ENCODE measurements around the gene TIAM2.
"Not testable (repeated sequence)": the region's sequence is repeated elsewhere in the genome, so short reads cannot be mapped to it uniquely, and the experiment has no call there.

TIAM2 gene

DNA sequence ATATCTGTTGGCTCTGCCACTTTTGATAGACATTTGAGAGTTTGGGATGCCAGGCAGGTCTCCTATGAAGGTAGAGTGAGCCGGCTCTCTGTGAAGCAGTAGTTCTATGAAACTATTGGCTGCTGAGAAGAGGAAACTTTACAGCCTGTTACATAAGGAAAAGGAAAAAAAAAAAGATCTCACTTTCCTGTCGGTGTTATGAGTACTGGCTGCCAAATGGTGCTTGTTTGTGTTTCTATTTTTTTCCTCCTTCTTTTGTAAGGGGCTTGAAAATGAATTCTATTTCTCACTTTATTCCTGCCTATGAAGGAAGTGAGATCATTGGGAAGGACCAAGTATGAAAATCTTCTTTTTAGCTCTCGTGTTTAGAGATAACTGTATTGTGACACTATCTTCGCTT, 195.6 kb downstream of the TIAM2 start:
- no peak for DNase-seq (ENCODE audit: low read depth, low spot score)

- DNase-seq (ENCODE audit: low read depth, low spot score), result no peak
These were observed 198.4 kb downstream of the TIAM2 start for GRCh38 chr6:155193526-155193925.

- no peak for DNase-seq (ENCODE audit: low read depth, low spot score)
These were observed 199.3 kb downstream of the TIAM2 start for GRCh38 chr6:155194399-155194798.

DNA sequence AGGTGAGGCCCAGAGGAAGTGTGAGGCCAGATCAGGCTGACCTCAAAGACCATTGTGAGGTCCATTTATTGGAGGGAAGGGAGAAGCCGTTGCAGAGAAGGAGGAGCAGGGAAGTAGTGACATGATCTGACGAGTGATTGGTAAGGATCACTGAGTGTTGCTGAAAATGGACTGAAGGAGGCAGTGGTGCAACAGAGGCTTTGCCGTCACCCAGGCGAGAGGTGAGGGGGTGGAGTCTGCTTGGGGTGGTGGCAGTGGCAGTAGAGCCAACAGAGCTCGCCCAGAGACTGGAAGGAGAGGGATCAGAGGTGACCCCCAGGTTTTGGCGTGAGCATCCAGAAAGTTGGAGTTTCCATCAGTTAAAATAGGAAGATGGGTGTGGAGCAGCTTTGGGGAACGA, 200.8 kb downstream of the TIAM2 start:
- no peak for DNase-seq (ENCODE audit: low read depth, low spot score)

DNA sequence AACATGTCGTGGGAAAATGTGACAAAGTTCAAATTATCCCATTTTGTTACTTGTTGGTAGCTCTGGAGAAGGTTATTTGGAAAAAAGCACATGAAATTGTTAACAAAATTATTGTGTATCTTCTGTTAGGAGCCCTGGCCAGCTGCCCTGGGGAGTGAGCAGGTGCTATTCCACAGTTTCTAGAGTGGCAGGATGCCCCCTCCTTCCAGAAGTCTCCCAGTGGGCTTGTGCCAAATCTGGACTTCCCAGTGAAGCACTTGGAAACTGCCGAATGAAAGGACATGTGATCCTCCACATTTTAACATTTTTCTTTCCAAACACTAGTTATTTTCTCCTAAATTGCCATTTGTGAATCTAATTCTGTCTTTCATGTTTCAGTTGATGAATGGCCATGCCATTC, 201.8 kb downstream of the TIAM2 start:
- no peak for DNase-seq (ENCODE audit: low read depth, low spot score)

- no peak for DNase-seq (ENCODE audit: low read depth, low spot score)
These were observed 202.8 kb downstream of the TIAM2 start for GRCh38 chr6:155197932-155198331.

- DNase-seq (ENCODE audit: low read depth, low spot score), result no peak
These were observed 204.9 kb downstream of the TIAM2 start for GRCh38 chr6:155200012-155200411.

- no peak for DNase-seq (ENCODE audit: low read depth, low spot score)
These were observed 206.5 kb downstream of the TIAM2 start for GRCh38 chr6:155201461-155202226.

DNA sequence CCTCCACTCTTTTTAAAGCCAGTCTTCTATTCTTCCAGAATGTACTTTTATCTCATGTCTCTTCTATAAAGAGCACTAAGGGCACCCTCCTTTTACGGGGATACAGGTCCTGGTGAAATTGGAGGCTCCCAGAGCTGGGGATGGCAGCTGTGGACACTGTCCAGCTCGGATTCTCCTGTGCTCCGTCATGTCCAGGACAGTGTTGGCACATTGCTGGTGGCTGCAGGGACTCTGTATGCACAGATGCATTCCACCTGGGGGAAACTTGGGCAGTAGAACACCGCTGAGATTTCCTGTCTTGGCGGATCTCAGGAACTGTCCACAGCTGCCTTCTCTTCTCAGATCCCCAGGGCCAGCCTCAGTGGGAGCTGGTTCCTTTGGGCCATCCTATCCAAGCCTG, 212.1 kb downstream of the TIAM2 start:
- DNase-seq (ENCODE audit: low read depth, low spot score), result no peak

DNA sequence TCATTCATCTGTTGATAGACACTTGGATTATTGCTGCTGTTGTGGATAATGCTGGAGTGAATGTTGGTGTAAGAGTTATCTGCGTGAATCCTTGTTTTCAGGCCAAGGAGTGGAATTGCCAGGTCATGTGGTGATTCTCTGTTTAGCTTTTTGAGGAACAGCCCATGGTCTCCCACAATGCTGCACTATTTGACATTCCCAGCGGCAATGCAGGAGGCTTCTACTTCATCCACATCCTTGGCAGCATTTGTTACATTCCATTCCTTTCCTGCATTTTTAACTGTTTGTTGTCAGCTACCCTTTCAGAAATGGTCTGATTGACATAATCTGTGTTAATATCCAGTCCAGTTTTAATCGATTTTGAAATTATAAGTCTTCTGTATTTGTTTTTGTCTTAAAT, 217.0 kb downstream of the TIAM2 start:
- no peak for DNase-seq (ENCODE audit: low read depth, low spot score)

DNA sequence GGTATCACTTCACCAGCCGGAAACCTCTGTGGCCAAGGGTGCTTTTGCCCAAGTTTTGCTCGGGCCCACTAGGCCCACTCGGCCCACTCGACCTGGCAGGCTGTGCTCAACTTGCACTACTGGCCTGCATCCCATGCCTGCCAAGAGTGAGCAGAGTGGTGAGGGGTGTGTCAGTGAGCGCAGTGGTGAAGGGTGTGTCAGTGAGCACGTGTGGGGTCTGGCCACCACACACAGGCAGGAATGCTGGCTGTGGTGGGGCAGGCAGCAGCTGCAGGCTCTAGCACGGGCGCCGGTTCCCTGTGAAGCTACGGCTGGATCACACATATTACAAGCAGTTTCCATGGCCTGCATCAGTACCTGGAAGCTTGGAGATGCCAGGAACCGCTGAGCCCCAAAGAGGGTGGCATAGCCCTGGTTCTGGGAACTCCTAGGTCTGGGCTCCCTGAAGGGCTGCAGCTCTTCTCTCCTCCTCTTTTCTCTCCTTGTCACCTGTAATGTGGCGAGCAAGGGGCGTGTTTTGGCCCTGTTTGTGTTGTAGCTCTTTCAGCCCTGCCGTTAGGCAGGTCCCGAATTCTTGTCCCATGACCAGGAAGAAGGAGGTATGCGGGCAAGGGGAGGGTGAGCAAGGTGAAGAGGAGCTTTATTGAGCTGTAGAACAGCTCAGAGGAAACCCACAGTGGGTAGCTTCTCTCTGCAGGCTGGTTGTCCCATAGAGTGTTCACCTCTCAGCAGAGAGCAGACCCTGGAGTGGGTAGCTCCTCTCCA, 217.7 kb downstream of the TIAM2 start:
- no peak for DNase-seq (ENCODE audit: low read depth, low spot score)

DNA sequence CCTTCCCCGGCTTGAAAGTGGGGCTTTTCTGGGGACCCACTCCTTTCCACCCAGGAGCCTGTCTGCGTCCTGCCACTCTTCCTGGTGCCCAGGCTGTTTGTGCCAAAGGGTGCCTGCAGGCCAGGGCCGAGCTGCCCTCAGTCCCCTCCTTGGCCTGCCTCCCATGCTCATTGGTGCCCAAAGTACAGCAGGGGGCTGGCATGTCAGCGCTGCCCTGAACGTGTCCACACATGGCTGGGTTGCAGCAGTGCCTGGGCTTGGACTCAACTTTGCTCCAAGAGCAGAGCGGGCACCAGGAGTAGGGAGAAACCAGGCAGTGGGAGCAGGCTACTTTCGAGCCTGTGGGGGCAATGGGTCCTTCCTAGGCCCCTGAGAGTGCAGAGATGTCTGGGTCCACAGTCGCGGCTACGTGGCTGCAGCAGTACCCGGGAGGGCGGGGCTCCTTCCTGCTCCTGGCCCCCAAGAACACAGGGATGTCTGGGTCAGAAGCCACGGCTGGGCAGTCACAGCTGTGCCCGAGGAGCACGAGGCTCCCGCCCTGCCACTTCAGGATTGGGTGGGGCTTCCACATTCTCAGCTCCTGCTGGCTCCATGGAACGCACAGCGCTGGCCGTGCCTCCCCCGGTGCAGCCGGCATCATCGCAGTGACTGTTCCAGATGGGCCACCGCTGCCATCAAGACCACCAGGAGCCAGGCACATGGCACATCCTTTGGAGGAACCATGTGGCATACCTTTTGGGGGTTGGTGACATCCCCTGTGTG, 218.7 kb downstream of the TIAM2 start:
- no peak for DNase-seq (ENCODE audit: low read depth, low spot score)

- no peak for DNase-seq (ENCODE audit: low read depth, low spot score)
These were observed 220.8 kb downstream of the TIAM2 start for GRCh38 chr6:155215906-155216305.

DNA sequence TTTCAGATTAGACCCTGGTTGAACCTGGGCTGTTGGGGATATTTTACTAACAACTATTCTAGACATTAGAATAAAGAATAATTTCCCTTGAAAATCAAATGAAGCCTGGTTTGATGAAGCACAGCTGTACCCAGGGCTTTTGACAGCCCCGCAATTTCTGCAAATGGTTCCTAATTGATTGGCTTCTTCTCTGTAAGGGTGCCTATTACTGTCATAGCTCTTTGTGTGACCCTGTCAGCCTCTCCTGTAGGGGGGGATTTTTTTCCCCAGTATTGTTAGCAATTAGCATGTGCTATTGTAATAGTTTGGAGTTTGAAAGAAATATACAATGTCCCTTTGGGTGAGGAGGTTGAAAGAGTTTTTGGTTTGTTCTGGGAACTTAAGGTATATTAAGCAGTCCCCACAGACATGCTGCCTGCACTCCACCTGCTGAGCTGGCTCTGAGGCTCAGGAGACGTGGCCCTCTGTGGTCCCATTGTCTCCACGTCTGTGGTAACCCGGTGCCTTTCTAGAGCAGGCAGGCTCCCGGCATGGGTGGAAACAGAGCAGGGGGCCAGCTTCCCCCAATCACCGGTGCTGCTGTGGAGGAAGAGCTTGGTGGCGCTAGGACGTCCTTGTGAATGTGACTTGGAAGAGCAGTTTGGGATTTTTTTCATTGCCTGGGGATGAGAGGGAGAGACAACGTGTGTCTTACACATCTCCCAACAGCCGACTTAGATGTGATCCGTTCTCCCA, 221.4 kb downstream of the TIAM2 start:
- DNase-seq (ENCODE audit: low read depth, low spot score), result no peak

- DNase-seq (ENCODE audit: low read depth, low spot score), result not testable (repeated sequence)
These were observed 223.6 kb downstream of the TIAM2 start for GRCh38 chr6:155218711-155219110.

GRCh38 chr6:155219299-155219698, 224.2 kb downstream of the TIAM2 start:
- no peak for DNase-seq (ENCODE audit: low read depth, low spot score)

DNA sequence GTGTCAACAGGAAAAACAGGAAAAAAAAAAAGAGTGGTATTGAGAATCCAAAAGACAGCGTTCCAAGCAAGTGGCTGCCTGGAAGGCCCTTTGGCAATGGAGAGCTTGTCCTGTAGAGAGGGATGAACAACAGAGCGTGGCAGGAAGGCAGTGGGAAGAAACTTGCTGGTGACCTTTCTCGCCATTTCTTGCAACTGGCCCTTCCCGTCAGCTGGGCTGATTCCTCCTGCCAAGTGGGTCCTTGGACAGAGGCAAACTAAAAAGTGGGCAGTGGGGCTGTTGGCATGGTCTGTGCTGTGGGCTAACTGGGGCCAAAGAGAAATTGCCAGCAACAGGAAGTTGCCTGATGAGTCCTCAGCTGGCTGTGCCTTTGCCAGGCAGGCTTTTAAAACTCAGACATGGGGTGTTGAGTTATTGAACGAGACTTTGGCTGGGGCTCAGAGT, 224.8 kb downstream of the TIAM2 start:
- no peak for DNase-seq (ENCODE audit: low read depth, low spot score)

GRCh38 chr6:155221086-155221485, 226.0 kb downstream of the TIAM2 start:
- no peak for DNase-seq (ENCODE audit: low read depth, low spot score)

GRCh38 chr6:155222506-155222905, 227.4 kb downstream of the TIAM2 start:
- DNase-seq (ENCODE audit: low read depth, low spot score), result no peak

- DNase-seq (ENCODE audit: low read depth, low spot score), result no peak
These were observed 228.7 kb downstream of the TIAM2 start for GRCh38 chr6:155223646-155224451.

- DNase-seq (ENCODE audit: low read depth, low spot score), result no peak
These were observed 229.5 kb downstream of the TIAM2 start for GRCh38 chr6:155224618-155225017.

All from iPS DF 19.7 (cell line).